HG03039 (cell line): ENCODE data around the gene GFAP.

ENCODE experiments used
- ATAC-seq: cut with Tn5 transposase; IDR thresholded peaks from one replicate; pipeline ENCODE4 v1.9.1; 2021; ENCODE audit warnings: mild to moderate bottlenecking, moderate library complexity; ENCODE audit not compliant: unreplicated experiment

GFAP gene

GRCh38 chr17:44915862-44916780, 821 bp upstream of the GFAP start:
- no peak for ATAC-seq

DNA sequence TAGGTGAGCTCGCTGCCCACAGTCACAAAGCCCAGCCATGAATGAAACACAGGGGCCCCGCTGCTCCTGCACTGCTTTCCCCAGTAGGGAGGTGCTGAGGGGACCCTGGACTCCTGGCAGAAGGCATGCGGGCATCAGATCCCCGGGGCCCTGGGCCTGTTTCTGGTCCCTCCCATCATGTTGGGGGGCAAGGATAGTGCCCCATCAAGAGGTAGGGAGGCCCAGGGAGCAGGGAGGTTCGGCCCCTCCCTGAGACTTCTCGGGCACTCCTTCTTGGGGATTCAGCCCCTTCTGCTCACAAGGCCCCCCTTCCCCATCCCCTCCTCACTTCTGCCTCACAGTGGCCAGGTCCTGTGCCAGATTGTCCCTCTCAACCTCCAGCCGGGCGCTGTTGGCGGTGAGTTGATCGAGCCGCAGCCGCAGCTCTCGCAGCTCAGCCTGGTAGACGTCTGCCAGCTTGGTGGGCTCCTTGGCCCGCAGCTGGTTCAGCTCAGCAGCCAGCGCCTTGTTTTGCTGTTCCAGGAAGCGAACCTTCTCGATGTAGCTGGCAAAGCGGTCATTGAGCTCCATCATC, 515 bp downstream of the GFAP start:
- no peak for ATAC-seq

GRCh38 chr17:44914148-44914547, 1.2 kb downstream of the GFAP start:
- no peak for ATAC-seq

DNA sequence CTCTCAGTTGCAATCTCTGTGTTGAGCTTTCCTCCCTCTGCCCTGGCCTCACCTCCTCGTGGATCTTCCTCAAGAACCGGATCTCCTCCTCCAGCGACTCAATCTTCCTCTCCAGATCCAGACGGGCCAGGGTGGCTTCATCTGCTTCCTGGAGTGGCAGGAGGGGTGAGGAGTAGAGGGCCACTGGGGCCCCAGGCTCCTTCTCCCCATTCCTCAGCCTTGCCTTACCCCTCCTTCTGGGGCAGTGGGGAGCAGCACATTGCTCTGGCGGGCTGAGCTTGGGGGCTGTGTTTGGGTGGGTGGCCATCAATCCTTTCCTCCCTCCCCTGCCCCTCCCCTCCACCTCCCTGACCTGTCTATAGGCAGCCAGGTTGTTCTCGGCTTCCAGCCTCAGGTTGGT, 1.6 kb downstream of the GFAP start:
- no peak for ATAC-seq

DNA sequence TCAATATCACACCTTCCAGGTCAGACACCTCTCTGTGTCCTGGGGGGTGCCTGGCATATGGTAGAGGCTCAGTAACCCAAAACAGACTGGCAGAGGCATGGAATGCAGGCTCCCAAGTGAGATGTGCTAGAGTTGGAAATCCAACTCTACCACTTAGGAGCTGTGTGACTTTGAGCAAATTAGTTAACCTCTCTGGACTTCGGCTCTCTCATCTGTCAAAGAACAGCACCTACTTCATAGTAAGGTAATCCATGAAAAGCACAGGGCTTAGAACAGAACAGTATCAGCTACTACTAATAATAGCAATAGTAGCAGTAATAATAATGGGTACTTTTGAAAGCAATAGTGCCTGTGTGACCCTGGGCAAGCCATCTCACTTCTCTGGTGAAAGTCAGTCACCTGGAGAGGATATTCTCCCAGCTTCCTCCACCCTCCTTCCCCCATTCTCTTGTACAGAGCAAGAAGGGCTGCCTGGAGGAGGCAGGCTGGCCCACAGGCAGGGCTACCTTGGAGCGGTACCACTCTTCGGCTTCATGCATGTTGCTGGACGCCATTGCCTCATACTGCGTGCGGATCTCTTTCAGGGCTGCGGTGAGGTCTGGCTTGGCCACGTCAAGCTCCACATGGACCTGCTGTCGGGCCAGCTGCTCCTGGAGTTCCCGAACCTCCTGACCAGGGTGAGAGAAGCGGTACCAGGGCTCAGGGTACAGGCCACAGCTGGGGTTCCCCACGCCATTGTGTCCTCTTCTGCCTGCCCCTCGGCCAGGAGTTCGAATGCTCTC, 2.3 kb downstream of the GFAP start:
- ATAC-seq: no peak

DNA sequence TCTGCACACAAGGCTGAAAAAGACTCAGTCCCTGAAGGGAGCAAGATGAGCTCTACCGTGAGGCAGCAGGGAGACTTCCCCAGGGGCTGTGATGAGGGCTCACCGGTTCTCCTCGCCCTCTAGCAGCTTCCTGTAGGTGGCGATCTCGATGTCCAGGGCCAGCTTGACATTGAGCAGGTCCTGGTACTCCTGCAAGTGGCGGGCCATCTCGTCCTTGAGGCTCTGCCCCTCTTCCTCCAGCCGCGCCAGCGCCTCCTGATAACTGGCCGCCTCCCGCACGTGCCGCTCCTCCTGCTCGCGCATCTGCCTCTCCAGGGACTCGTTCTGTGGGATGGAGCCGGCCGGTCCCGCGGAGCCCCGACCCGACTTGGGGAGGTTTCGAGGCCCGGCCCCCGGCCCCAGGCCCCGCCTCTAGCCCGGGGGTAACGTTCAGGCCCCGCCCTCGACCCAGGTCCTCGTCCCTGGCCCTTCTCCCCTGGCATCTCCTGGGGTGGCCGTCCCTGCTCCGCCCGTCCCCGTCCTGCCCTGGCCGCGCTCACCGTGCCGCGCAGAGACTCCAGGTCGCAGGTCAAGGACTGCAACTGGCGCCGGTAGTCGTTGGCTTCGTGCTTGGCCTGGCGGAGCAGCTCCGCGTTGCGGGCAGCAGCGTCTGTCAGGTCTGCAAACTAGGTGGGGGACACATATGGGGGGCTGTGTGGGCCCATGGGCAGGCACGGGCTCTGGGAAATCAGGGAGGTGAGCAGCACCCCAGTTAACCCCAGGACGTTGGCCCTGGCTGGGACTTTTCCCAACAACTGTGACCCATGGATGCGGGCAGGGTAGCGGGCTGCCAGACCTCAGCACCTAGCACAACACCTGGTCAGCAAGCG, 3.9 kb downstream of the GFAP start:
- no peak for ATAC-seq

DNA sequence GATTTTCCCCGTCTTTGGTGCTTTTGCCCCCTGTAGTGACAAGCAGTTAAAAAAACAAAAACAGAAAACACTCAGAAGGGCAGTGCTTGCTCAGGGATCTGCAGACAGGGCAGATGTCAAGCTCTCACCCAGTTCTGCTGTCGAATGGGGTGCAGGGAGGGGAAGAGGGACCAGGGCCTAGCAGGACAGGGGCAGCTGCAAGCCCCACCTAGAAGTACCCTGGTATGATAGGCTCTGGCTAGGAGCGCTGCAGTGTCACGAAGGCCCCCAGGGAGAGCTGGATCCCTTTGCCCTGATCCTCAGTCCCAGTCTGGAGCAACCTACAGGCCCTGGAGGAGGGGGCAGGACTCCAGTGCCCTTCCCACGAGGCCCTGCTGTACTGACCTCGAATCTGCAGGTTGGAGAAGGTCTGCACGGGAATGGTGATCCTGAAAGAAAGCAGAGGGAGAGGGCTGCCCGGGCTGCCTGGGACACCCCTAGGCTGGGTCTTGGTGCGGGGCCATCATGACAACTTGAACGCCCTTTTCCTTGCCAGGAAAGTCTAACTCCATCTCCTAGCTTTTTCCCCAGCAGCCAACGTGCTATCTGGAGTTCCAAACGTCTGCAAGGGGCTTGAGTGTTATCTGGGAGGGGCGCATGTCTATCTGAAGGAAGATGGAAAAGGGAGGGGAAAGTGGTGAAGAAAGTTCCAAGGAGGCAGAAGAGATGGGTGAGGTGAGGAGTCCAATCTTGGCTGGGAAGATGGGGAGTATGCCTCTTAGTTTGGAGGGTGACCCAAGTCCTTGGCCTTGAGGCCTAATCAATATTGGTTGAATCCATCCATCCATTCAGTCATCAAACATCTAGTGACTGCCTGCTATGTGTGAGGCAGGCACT, 4.8 kb downstream of the GFAP start:
- ATAC-seq: no peak

GRCh38 chr17:44909681-44910144, 5.6 kb downstream of the GFAP start:
- no peak for ATAC-seq

DNA sequence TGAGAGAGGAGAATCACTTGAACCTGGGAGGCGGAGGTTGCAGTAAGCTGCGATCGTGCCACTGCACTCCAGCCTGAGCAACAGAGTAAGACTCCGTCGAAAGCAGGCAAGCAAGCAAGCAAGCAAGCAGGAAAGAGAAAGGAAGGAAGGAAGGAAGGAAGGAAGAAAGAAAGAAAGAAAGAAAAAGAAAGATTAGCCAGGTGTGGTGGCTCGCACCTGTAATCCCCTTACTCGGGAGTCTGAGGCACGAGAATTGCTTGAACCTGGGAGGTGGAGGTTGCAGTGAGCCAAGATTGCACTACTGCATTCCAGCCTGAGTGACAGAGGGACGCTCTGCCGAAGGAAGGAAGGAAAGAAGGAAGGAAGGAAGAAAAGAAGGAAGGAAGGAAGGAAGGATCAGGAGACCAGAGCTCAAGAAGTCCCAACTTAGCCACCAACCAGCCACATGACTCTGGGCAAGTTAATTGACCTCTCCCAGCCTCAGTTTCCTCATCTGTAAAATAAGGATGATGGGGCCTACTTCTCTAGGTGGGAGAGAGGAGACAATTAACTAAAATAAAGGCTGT, 6.5 kb downstream of the GFAP start:
- no peak for ATAC-seq

GRCh38 chr17:44907729-44908470, 7.4 kb downstream of the GFAP start:
- no peak for ATAC-seq

DNA sequence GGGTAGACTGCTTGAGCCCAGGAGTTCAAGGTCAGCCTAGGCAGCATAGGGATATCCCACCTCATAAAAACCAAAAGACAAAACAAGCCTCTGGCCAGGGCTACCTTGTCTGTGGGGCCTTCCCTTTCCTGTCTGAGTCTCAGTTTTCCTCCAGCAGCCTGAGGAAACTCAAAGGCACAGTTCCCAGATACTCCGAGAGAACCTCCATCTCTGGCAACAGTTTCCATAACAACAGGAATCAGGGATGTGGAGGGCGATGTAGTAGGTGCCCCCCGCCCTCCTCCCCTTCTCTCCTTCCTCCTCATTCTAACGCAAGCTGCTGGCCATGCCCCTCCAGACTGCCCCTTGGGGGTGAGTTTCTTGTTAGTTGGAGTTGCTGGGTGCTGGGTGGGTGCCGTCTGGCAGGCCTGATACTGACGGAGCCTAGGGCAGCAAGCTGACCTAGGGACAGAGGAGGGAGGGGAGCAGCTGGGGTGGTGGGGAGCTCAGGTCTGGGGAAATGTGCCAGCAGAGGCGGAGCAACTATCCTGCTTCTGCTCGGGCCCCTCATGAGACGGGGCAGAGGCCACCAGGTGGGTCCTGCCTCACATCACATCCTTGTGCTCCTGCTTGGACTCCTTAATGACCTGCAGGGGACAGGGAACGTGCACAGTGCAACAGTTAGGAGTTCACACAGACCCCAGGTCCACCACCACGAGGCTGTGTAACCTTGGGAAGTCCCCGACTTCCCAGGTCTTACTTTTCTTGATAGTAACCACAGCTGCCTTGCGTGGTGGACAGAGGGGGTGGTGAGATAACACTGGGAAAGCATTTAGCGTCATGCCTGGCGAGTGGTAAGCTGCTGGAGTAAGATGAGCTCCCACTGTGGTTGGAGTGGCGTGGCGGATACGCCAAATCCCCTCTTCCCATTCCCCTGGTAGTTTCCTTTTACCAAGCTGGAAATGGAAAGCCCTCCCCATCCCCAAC, 8.3 kb downstream of the GFAP start:
- no peak for ATAC-seq

DNA sequence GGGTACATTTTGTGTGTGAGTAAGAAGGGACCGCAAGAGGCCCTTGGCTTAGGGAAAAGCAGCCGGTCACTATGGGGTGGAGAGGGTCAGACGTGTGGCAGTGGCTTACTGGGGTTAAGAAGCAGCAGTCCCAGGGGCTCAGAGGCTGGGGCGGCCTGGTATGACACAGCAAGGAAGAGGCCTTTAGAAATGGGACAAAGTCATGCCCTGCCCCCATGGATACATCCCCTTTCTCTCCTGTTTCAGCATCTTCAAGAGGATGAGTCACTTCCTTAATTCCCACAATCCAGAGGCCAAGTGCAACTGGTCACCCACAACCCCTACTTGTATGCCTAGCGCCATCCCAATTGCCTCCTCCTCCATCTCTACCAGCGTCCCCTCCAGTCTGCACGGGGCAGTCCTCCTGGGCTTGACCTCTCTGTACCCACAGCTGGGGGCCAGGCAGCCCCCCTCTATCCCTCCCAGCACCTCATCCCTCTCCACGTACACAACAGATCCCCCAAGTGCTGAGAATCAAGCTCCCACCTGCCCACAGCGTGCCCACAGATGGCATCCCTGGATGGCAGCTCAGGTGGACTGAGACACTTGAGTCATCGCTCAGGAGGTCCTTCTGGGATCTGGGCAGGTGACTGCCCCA, 9.2 kb downstream of the GFAP start:
- no peak for ATAC-seq

- no peak for ATAC-seq
These were observed 10.0 kb downstream of the GFAP start for GRCh38 chr17:44905006-44906000.

- ATAC-seq: no peak
These were observed 11.0 kb downstream of the GFAP start for GRCh38 chr17:44904001-44904984.
